Effector CD4-positive, alpha-beta T cell (primary cell): ENCODE data around the gene C2orf49.

ENCODE experiments used
- DNase-seq: peaks from one replicate; pipeline ENCODE4 v3.0.0-alpha.2; 2020
- total RNA-seq: gene quantifications from one replicate; lab custom pipeline; 2026; lab: John Stamatoyannopoulos, UW

The C2orf49 gene
- total RNA-seq: 37.9 reads per million, percentile 62 among the genes with 10 or more reads in this experiment

DNA sequence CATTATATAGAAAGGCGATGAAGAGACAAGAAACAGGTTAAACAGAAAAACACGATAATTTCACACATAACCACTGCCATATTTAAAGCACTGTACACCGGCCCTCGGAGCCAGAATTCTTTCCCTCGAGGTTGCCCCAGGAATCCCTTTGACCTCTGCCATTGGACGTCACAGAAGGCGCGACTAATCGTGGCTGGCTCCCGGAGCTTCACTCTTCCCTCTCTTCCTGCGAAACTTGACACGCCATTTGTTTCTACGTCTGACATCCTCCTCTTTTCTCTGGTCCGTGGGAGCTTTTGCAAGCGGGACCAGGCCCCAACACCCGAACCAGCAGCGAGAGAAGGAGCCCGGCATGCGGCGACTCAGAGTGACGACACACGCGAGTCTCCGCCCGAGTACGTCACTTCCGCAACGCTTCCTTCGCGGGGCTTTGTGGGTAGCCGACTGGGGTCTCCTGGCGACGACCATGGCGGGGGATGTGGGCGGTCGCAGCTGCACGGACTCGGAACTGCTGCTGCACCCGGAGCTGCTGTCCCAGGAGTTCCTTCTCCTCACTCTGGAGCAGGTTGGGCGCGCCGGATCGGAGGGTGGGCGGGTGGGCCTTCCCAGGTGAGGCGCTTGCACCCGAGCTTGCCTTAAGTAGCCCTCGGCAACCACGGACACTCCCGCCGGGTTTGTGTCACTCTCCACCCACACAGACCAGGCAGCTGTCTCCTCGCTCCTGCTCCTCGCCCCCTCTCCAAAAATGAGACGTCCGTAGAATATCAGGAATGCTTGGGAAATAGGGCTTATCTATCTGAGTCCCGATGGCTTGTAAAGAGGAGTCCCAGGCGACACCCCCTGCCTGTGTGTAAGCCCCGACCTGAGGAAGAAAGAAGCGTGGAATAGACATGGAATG lies at the start of gene C2orf49:
C2orf49 (plus strand) TSS at position 419 of the 898 bp plus-strand sequence; CDS start at position 467, 48 bp downstream.
- peak; percentile 87 for DNase-seq

DNA sequence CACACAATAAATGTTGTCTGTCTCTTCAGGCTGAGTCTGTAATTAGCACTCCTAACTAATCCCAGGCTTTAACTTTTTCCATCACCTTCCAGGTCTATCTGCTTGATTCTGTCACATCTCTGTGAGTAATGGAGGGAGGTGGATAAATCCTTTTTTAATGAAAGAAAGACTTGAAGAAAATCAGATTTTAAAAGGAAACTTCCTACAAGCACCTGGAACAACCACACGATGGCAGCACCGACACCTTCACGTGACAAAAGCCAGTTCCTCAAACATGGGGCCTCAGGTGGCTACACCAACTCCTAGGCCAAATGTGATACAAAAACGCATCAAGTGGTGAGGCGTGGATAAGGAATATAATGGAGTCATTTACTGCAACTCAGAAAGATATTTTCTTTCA lies 49.6 kb upstream of the C2orf49 start:
- no peak for DNase-seq

DNA sequence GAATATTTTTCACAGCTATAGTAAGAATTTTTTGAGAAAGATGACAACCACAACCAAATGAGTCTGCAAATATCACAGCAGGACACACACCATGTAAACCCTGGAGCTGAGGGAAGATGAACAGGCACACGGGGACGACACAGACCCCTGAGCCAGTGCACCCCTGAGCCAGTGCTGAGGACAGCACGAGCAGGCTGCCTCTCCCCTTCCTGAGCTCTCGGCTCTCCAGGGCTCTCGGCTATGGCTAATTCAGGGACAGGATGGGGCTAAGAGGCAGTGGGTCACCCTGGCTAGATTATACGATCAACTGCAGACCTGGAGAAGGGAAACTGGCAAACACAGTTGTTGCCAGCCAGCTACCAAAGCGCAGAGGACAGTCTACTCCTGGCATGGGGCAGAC lies 49.2 kb upstream of the C2orf49 start:
- no peak for DNase-seq

DNA sequence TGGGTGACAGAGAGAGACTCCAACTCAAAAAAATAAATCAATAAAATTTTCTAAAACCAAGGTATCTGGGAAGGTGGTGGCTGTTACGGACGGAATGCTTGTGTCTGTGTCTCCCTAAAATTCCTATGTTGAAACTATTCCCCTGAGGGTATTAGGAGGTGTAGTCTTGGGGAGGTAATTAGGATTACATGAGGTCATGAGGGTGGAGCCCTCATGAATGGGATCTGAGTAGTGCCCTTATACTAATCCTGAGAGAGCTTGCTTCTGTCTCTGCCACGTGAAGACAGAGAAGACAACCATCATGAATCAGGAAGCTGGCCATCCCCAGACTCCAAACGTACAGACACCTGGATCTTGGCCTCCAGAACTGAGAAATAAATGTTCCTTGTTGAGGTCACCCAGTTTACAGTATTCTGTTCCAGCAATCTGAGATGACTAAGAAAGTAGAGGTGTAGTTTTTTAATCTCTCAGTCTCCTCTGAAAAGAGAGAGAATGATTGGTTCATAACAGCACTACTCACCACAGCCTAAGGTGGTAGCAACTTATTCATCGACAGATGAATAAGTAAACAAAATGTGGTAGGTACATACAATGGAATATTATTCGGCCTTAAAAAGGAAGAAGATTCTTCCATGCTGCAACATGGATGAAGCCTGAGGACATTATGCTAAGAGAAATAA lies 46.2 kb upstream of the C2orf49 start:
- no peak for DNase-seq

DNA sequence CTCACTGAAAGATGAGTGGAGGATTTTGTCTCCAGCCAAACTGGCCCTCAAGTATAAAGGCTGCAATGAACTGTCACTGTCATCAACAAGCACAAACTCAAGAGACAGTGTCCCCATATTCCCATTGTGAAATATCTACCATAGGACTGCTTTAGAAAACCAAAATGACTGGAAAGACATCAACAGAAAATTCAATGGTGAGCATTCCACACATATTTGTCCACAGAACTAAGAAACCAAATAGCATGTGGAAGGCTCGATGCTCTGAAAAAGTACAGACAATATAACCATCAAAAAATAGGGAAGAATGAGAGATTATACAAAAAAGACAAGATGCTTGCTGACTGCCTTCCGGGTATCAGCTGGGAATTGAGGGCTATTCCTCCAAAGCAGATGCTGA lies 45.4 kb upstream of the C2orf49 start:
- no peak for DNase-seq

DNA sequence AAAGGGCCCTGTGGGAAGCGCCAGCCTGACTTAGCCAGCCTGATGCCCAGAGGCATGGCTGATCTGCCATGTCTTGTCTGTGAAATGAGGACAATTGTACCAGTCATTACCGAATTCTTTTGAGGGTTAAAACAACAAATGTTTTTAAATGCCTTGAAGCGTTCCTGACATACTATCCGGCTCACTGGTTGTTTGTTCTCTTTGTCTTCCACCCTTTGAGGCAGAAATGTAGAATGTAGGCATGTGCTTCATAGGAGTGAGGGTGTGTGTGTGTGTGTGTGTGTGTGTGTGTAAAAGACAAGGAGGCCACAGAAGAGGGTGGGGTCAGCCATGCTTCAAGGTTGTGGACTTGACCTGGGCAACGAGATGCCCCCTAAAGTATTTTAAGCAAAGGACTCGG lies 43.3 kb upstream of the C2orf49 start:
- DNase-seq: no peak

DNA sequence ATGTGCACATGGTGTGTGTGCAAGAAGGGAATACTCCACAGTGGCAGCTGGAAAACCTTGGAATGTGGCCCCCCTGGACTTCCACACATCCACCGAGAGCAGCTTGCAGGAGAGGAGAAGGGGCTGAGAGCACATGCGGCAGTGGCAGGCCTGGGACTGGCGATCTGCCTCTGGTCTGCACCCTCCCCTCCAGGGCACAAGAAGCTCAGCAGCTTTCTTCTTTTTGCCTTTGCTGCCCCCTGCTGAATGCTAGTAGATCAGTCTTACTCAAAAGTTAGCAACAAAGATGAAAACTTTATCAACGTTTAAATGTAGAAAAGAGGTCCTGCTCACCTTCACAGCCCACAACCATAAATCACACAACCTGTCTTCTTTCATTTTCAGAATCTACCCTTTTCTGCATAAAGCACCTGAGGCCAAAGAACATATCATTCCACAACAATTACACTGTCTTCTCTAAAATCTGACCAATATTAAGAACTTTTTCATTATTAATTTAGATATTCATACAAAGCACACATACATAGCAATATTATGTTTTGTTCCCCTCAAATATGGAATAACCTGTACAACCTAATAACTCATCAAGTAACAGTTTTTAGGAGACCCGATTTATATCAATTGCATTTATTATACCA lies 42.4 kb upstream of the C2orf49 start:
- DNase-seq: no peak

DNA sequence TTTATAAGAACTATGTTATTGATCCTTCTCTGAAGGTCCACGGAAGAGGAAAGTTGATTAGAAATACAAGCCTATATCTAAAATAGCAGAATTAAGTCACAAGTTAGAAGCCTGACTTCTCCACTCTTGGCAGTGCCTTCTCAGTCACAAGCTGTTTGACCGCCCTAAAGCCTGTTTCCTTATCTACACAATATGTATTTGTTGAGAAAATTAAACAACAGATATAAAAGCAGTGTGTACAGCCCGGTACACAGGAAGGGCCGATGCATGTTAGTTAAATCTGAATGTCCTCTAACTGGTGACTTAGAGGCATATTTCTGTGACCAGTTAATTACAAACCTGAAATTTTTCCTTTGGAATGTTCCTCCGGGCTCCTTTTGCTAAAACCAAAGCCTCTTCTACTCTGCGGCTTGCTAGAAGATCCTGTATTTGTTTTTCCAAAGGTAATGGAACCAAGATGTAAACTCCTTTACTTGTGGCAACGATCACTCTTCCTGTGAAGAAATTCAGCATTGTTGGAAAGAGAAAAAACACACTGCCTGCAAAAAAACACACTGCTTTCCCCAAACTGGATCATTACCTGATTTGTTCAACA lies 41.2 kb upstream of the C2orf49 start:
- no peak for DNase-seq

DNA sequence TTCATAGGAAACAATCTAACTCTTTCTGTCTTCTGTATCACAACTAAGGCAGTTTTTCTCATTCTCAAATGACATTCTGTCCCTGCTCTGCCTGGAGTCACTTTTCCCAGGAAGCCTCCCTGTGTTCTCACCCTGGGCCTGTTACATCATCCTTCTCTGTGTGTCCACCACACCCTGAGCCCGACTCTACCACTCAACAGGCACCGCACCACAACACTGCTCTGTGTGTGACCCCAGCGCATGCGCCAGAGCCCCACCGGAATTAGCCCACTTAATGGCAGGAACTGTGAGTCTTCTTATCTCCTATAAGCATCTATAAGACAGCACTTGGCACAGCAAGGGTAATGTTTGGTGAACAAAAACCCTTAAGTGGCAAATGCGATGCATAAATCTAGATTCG lies 40.1 kb upstream of the C2orf49 start:
- DNase-seq: no peak

DNA sequence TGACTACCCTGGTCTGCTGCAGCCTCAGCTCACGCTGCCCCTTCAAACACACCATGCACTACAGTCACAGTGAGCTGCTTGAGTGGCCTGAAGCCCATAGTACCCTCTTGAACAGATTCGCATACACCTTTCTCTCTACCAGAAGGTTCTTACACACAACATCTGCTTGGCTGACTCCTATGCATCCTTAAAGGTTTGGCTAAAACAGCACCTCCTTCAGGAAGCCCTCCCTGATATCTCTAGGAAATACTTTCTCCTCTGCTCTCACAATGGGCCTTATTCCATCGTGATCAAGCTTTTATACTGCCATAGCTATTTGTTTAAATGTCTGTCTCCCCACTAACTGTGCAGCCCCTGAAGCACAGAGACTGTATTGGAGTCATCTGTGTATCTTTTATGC lies 39.3 kb upstream of the C2orf49 start:
- DNase-seq: no peak

DNA sequence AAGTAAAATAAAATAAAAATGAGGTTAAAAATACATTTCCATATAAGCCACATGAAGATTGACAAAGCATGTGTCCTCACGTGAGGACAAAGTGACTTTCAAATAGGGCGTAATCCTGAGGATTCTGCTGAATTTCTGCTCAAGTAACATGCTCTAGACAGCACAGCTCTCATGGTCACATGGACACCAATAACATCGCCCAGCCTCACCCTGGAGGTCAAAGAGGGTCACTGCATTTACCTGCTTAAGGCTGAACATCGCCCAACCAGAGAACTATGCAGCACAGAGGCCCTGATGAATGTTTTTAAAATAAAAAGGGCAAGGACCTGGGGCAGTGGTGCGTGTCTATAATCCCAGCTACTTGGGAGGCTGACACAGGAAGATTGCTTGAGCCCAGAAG lies 38.0 kb upstream of the C2orf49 start:
- no peak for DNase-seq

DNA sequence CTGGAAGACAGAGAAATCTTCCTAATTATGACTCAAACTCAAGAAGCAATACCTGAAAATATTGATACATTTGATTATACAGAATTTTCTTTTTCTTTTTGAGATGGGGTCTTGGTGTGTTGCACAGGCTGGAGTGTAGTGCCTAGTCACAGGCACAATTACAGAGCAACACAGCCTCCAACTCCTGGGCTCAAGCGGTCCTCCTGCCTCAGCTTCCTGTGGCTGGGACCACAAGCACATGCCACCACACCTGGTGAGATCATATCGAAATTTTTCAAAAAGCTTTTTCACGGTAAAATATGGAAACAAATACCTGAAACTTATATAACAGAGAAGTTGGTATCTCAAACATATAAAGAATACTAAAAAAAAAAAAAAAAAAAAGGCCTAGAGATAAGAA lies 35.7 kb upstream of the C2orf49 start:
- DNase-seq: no peak

DNA sequence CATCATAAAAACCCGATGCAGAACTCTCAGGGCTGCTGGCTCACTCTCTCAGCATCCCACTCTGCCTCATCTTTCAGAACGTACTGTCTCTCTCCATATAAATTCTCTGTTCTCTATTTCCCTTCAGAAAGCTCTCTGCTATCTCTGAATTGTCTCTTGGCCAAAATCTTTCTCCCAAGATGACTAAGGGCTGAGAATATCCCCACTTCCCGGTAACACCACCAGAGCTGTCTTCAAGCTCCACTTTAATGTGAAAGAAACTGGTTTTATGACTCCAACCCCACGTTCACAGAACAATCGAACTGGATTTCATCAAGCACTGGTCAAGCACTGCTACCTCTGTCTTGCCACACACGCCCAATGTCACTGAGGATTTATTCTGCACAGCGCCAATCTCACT lies 30.2 kb upstream of the C2orf49 start:
- no peak for DNase-seq

DNA sequence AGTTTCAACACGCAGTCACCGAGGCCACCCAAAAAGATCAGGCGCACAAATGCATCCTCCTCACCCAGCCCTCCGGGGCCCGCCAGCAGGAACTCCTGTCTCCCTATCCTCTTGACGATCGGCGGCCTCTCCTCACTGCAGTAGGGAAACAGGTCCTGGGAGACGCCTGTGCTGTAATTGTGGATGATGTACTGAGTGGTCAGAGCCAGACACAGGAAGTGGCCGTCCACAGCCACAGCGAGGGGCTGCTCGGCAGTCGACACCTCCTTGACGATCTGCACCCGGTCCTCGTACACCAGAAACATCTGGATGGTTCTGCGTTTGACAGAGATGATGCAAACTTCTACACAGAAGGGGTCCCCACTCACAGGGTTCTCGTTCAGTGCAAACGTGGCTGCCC lies 29.8 kb upstream of the C2orf49 start:
- DNase-seq: no peak

DNA sequence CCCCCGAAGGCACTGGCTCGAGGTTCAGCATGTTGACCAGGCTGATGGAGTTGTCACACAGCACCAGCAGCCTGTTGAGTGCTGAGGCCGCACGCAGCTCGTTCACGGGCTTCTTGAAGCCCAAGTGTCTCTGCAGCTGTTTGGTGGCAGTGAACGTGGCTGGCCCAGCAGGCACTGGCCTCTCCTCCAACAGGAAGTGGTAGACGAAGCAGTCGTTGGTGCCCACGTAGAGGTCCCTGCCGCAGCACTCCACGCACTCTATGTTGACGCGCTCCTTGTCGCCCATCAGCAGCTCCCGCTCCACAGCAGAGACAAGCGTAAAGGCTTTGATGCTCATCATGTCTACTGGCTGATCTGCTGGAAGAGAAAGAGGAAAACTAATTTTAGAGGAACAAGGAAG lies 29.4 kb upstream of the C2orf49 start:
- DNase-seq: no peak

DNA sequence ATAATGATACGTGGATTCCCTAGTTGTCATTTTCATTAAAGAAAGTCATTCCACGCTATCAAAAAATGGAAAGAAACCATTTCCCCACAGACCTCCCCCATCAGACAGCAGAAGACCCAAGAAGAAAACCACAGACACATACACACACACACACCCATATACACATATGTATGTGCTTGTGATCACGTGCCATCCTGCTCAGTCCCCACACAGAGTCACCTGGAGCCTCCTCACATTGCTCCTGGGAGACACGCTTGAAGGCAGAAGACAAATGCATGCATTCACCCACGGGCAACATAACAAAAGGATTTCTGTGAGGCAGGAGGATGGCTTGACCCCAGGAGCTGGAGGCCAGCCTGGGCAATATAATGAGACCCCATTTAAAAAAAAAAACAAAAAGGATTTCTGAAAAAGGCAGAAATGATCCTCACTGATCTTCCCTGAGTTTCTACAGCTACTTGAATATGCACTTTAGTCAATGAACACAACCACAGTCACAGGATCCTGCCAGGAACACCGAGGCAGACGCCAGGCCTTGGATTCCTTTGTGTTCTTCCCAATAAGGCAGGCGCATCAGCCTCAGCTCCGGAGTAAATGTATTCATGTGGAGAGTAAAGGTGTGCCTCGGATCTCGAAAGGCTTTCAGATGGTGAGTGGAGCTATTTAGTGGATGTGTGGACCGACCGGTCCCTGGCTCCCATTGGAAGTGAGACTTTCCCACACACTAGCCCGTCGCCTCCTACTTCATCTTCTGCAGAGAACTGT lies 28.8 kb upstream of the C2orf49 start:
- no peak for DNase-seq

DNA sequence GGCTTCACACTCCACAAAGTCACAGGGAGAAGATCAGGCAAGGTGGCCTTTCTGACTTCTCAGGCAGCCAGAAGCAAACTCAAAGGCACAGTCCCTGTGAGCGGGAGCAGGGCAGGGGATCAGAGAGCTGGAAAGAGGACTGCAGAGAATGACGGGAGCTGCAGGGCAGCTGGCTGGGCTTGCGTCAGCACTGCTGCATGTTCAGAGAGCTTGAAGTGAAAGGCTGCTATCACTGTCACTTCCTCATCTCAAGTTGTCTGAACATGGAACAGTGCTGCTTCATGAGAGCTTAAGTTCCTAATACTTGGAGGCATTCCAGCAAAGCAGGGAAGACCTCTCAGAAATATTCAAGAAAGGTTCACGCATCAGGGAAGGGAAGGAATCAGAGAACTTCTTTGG lies 28.2 kb upstream of the C2orf49 start:
- no peak for DNase-seq

DNA sequence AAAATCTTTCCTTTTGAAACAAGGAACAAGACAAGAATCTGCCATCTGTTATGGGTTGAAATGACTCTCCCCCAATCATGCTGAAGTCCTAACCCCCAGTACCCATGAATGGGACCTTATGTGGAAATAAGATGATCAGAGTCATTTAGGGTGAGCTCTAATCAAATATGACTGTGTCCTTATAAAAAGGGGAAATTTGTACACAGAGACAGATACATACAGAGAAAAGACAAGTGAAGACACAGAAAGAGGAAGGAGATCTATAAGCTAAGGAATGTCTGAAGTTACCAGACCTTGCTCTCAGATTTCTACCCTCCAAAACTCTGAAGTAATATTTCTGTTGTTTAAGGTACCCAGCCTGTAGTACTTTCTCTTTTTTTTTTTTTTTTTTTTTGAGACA lies 23.5 kb upstream of the C2orf49 start:
- DNase-seq: no peak

DNA sequence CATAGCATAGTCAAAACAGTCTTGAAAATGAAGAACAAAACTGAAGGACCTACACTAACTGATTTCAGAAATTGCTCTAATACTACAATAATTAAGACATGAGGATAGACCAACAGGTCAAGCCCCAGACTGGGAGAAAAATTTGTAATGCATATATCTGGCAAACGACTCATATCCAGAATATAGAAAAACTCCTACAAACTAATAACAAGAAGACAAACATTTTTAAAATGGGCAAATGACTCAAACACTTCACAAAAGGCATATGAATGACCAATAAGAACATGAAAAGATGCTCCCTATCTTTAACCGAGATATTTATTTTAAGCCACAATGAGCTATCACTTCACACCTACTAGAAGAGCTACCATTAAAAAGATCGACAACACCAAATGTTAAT lies 22.0 kb upstream of the C2orf49 start:
- DNase-seq: no peak

DNA sequence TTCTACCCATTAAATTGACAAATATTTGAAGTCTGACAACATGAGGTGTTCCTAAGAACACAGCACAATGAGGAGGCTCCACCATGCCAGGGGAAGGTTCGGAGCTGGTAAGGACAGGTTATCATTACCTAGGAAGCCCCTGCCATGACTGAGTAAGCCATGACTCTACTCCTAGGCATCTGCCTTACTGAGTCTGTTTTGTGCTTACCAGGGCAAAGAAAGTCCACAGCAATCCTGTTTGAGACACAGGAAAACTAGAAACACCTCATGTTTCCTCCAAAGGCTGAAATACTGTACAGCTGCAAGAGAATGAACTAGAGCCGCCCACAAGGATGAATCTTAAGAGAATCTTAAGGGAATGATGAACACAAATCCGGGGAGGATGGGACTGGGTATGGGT lies 19.4 kb upstream of the C2orf49 start:
- DNase-seq: no peak

DNA sequence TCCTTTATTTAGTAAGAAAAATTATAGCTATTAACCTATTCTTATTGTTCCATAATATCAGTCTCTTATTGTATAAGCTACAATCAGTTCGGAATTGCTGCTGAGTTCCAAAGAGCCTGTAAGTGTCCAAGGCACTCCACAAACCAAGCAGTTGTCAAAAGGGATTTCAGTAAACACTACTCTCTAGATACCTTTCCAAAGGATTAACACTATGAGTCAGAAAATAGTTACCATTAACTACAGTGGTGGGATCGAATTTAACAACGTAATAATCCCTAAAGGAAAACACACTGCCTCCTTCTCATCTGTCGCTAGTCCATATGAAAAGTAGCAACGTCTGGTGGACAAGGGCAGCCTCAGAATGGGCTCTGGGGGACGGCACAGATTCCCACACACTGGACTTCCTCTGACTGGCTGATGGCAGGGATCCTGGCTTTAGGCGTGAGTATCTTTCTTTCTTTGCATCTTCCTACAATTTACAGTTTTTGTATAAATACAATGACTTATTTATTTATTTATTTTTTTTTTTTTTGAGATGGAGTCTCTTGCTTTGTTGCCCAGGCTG lies 16.6 kb upstream of the C2orf49 start:
- DNase-seq: no peak
